ENCODE results near the gene LMNA. TPM values are rescaled to one million over a fixed set of nuclear protein-coding genes. Genes with fewer than 3 reads are reported as not detected.
A peak's percentile ranks its signal among the peaks of the same experiment; 100 is the strongest.
"Not testable (repeated sequence)": the region's sequence is repeated elsewhere in the genome, so short reads cannot be mapped to it uniquely, and the experiment has no call there.

The LMNA gene
- total and polyA plus RNA-seq, 5 experiments from 2014 or later, result 0.62 to 4.0 (median 2.0) TPM

GRCh38 chr1:156119503-156120209 lies 5.1 kb downstream of the LMNA start:
- Mint-ChIP-seq H3K36me3 (no peaks in the 10 kb centered on the region), H3K9me3 (no peaks in the 10 kb centered on the region), H3K4me1 (peaks cover 12 to 47% (median 37%) of the 10 kb centered on the region in 4 donors), H3K27ac (peak overlapping the region in 3 of 10 donors; percentile 36 to 75 (median 56)), H3K4me3 (peak overlapping the region in 1 of 10 donors; percentile 47), H3K27me3 (peaks cover 0 to 25% (median 22%) of the 10 kb centered on the region in 5 donors)
- POLR2A ChIA-PET, result no interaction called here
- peak in 1 of 2 donors; percentile 12 for ATAC-seq
- no peak for DNase-seq

- H3K36me3 Mint-ChIP-seq, result no peaks in the 10 kb centered on the region
- DNase-seq (no peak), ATAC-seq (no peak)
- POLR2A ChIA-PET, result no interaction called here
- H3K27ac Mint-ChIP-seq, result peak overlapping the region in 2 of 10 donors; percentile 56 to 75
- peaks cover 14 to 48% (median 37%) of the 10 kb centered on the region in 4 donors for H3K4me1 Mint-ChIP-seq
- H3K4me3 Mint-ChIP-seq, result peak overlapping the region in 2 of 10 donors; percentile 18 to 47
- H3K9me3 Mint-ChIP-seq, result no peaks in the 10 kb centered on the region
- peaks cover 0 to 20% (median 16%) of the 10 kb centered on the region in 5 donors for H3K27me3 Mint-ChIP-seq
Measured at GRCh38 chr1:156120318-156120717, 5.8 kb downstream of the LMNA start.

GRCh38 chr1:156121005-156121404 lies 6.5 kb downstream of the LMNA start:
- Mint-ChIP-seq H3K27me3 (peaks cover 0 to 16% (median 9%) of the 10 kb centered on the region in 5 donors), H3K4me1 (peaks cover 12 to 48% (median 35%) of the 10 kb centered on the region in 4 donors)
- H3K4me3 Mint-ChIP-seq, H3K27ac Mint-ChIP-seq, DNase-seq, ATAC-seq, H3K9me3 Mint-ChIP-seq, H3K36me3 Mint-ChIP-seq, POLR2A ChIA-PET: not testable (repeated sequence)

GRCh38 chr1:156121457-156121856 lies 6.9 kb downstream of the LMNA start:
- H3K27me3 Mint-ChIP-seq, result peaks cover 0 to 11% (median 6%) of the 10 kb centered on the region in 5 donors
- no peaks in the 10 kb centered on the region for H3K9me3 Mint-ChIP-seq
- POLR2A ChIA-PET, result no interaction called here
- no peak overlapping the region for H3K4me3 Mint-ChIP-seq
- no peaks in the 10 kb centered on the region for H3K36me3 Mint-ChIP-seq
- no peak for ATAC-seq
- peaks cover 13 to 48% (median 35%) of the 10 kb centered on the region in 4 donors for H3K4me1 Mint-ChIP-seq
- no peak for DNase-seq
- peak overlapping the region in 1 of 10 donors; percentile 24 for H3K27ac Mint-ChIP-seq

GRCh38 chr1:156122086-156122485 lies 7.6 kb downstream of the LMNA start:
- Mint-ChIP-seq H3K36me3 (no peaks in the 10 kb centered on the region), H3K4me3 (no peak overlapping the region), H3K27me3 (peaks cover 0 to 8% (median 4%) of the 10 kb centered on the region in 5 donors), H3K4me1 (peaks cover 15 to 52% (median 40%) of the 10 kb centered on the region in 4 donors), H3K9me3 (no peaks in the 10 kb centered on the region), H3K27ac (peak overlapping the region in 2 of 10 donors; percentile 74 to 80)
- ATAC-seq (no peak), DNase-seq (no peak)
- POLR2A ChIA-PET, result no interaction called here

- POLR2A ChIA-PET, result interaction anchor here (1.7 kb wide), 1 partner anchor 16 kb away, joined by 6 read pairs; no protein-coding TSS in a partner anchor
- Mint-ChIP-seq H3K4me3 (peak overlapping the region in 1 of 10 donors; percentile 48), H3K9me3 (no peaks in the 10 kb centered on the region), H3K36me3 (no peaks in the 10 kb centered on the region), H3K4me1 (peaks cover 18 to 58% (median 46%) of the 10 kb centered on the region in 4 donors), H3K27ac (peak overlapping the region in 8 of 10 donors; percentile 17 to 90 (median 56)), H3K27me3 (peaks cover 0 to 8% (median 4%) of the 10 kb centered on the region in 5 donors)
- DNase-seq (no peak), ATAC-seq (no peak)
Measured at GRCh38 chr1:156122519-156123355, 8.2 kb downstream of the LMNA start.

GRCh38 chr1:156123356-156124196 lies 9.1 kb downstream of the LMNA start:
- Mint-ChIP-seq H3K4me1 (peaks cover 18 to 62% (median 52%) of the 10 kb centered on the region in 4 donors), H3K27me3 (peaks cover 0 to 8% (median 1%) of the 10 kb centered on the region in 5 donors), H3K36me3 (no peaks in the 10 kb centered on the region), H3K9me3 (no peaks in the 10 kb centered on the region), H3K4me3 (peak overlapping the region in 4 of 10 donors; percentile 30 to 74 (median 48)), H3K27ac (peak overlapping the region; percentile 22 to 92 (median 82))
- DNase-seq, result peak in 9 of 10 donors; percentile 48 to 77 (median 53)
- peak; percentile 15 to 17 for ATAC-seq
- POLR2A ChIA-PET, result interaction anchor here (1.7 to 1.8 kb wide), 2 partner anchors 9 to 17 kb away, joined by 5 to 6 read pairs; partner anchors contain the start of gene LMNA

GRCh38 chr1:156124557-156125483 lies 10.3 kb downstream of the LMNA start:
- Mint-ChIP-seq H3K27me3 (peaks cover 0 to 5% (median 1%) of the 10 kb centered on the region in 5 donors), H3K4me1 (peaks cover 18 to 72% (median 61%) of the 10 kb centered on the region in 4 donors), H3K4me3 (peak overlapping the region in 6 of 10 donors; percentile 22 to 78 (median 34)), H3K9me3 (no peaks in the 10 kb centered on the region), H3K36me3 (no peaks in the 10 kb centered on the region), H3K27ac (peak overlapping the region; percentile 42 to 97 (median 90))
- peak; percentile 45 to 55 for ATAC-seq
- DNase-seq, result peak in 7 of 10 donors; percentile 39 to 61 (median 50)
- POLR2A ChIA-PET, result interaction anchor here (0.9 to 1.8 kb wide), 5 partner anchors 10 to 28 kb away, joined by 3 to 6 read pairs (median 5); partner anchors contain the start of gene LMNA

- POLR2A ChIA-PET, result interaction anchor here (0.9 to 1.8 kb wide), 4 partner anchors 11 to 28 kb away, joined by 3 to 6 read pairs (median 5); partner anchors contain the start of gene LMNA
- Mint-ChIP-seq H3K4me1 (peaks cover 19 to 72% (median 62%) of the 10 kb centered on the region in 4 donors), H3K27ac (peak overlapping the region in 8 of 10 donors; percentile 78 to 97 (median 92)), H3K4me3 (peak overlapping the region in 3 of 10 donors; percentile 22 to 35 (median 31))
- not testable (repeated sequence) for DNase-seq, ATAC-seq, H3K9me3 Mint-ChIP-seq, H3K36me3 Mint-ChIP-seq, H3K27me3 Mint-ChIP-seq
Measured at GRCh38 chr1:156125544-156125943, 11.0 kb downstream of the LMNA start.

GRCh38 chr1:156126043-156126629 lies 11.6 kb downstream of the LMNA start:
- Mint-ChIP-seq H3K4me3 (peak overlapping the region in 6 of 10 donors; percentile 22 to 65 (median 41)), H3K4me1 (peaks cover 19 to 70% (median 62%) of the 10 kb centered on the region in 4 donors), H3K36me3 (no peaks in the 10 kb centered on the region), H3K27me3 (peaks cover 0 to 5% (median 0%) of the 10 kb centered on the region in 5 donors), H3K9me3 (no peaks in the 10 kb centered on the region), H3K27ac (peak overlapping the region in 9 of 10 donors; percentile 38 to 94 (median 84))
- DNase-seq, result peak in 9 of 10 donors; percentile 40 to 83 (median 54)
- POLR2A ChIA-PET, result interaction anchor here (0.9 to 4.7 kb wide), 5 partner anchors 12 to 29 kb away, joined by 3 to 30 read pairs (median 6); partner anchors contain the start of gene LMNA
- peak; percentile 12 to 19 for ATAC-seq

All from naive thymus-derived CD8-positive, alpha-beta T cell (primary cell).